ENCODE data around the gene FOXL2NB.
"Not testable (repeated sequence)": the region's sequence is repeated elsewhere in the genome, so short reads cannot be mapped to it uniquely, and the experiment has no call there.

The FOXL2NB gene

GRCh38 chr3:138913766-138914165, 33.3 kb upstream of the FOXL2NB start:
- Histone ChIP-seq H3K27me3 (ENCODE audit: insufficient read depth, low read length) (no peaks in the 10 kb centered on the region), H2AFZ (ENCODE audit: low read length, unreplicated experiment) (no peak overlapping the region), H3K27ac (ENCODE audit: low read depth, low read length) (no peak overlapping the region), H3K79me2 (ENCODE audit: control insufficient read depth, insufficient read depth, low read length, unreplicated experiment) (no peaks in the 10 kb centered on the region), H3K4me3 (ENCODE audit: low read depth, low read length) (no peak overlapping the region), H3K36me3 (ENCODE audit: insufficient read depth, low read length) (no peaks in the 10 kb centered on the region), H3K4me1 (ENCODE audit: control insufficient read depth, insufficient read depth, low read length, unreplicated experiment) (peaks cover 13% of the 10 kb centered on the region)

GRCh38 chr3:138914870-138915502, 32.0 kb upstream of the FOXL2NB start:
- peak overlapping the region; percentile 39; the same call in 1 of the 2 replicates for H3K27ac ChIP-seq (ENCODE audit: low read depth, low read length)

GRCh38 chr3:138915503-138916498, 31.2 kb upstream of the FOXL2NB start:
- Histone ChIP-seq H3K36me3 (ENCODE audit: insufficient read depth, low read length) (no peaks in the 10 kb centered on the region), H3K4me3 (ENCODE audit: low read depth, low read length) (peak overlapping the region; percentile 81), H3K79me2 (ENCODE audit: control insufficient read depth, insufficient read depth, low read length, unreplicated experiment) (no peaks in the 10 kb centered on the region), H3K27ac (ENCODE audit: low read depth, low read length) (peak overlapping the region; percentile 61), H2AFZ (ENCODE audit: low read length, unreplicated experiment) (peak overlapping the region; percentile 95), H3K4me1 (ENCODE audit: control insufficient read depth, insufficient read depth, low read length, unreplicated experiment) (peaks cover 13% of the 10 kb centered on the region), H3K27me3 (ENCODE audit: insufficient read depth, low read length) (no peaks in the 10 kb centered on the region)

More at GRCh38 chr3:138914870-138915502, 32.0 kb upstream of the FOXL2NB start:
- no peaks in the 10 kb centered on the region for H3K79me2 ChIP-seq (ENCODE audit: control insufficient read depth, insufficient read depth, low read length, unreplicated experiment)
- H3K36me3 ChIP-seq (ENCODE audit: insufficient read depth, low read length) = no peaks in the 10 kb centered on the region
- H3K4me1 ChIP-seq (ENCODE audit: control insufficient read depth, insufficient read depth, low read length, unreplicated experiment) = peaks cover 13% of the 10 kb centered on the region
- H3K27me3 ChIP-seq (ENCODE audit: insufficient read depth, low read length) = no peaks in the 10 kb centered on the region
- peak overlapping the region; percentile 81 for H3K4me3 ChIP-seq (ENCODE audit: low read depth, low read length)
- H2AFZ ChIP-seq (ENCODE audit: low read length, unreplicated experiment) = peak overlapping the region; percentile 74

GRCh38 chr3:138916824-138917223, 30.2 kb upstream of the FOXL2NB start:
- no peaks in the 10 kb centered on the region for H3K27me3 ChIP-seq (ENCODE audit: insufficient read depth, low read length)
- H3K4me3 ChIP-seq (ENCODE audit: low read depth, low read length) = no peak overlapping the region
- no peak overlapping the region for H3K27ac ChIP-seq (ENCODE audit: low read depth, low read length)
- H3K79me2 ChIP-seq (ENCODE audit: control insufficient read depth, insufficient read depth, low read length, unreplicated experiment) = no peaks in the 10 kb centered on the region
- no peaks in the 10 kb centered on the region for H3K36me3 ChIP-seq (ENCODE audit: insufficient read depth, low read length)
- H2AFZ ChIP-seq (ENCODE audit: low read length, unreplicated experiment) = peak overlapping the region; percentile 53
- peaks cover 21% of the 10 kb centered on the region for H3K4me1 ChIP-seq (ENCODE audit: control insufficient read depth, insufficient read depth, low read length, unreplicated experiment)

- Histone ChIP-seq H3K27me3 (ENCODE audit: insufficient read depth, low read length) (no peaks in the 10 kb centered on the region), H2AFZ (ENCODE audit: low read length, unreplicated experiment) (no peak overlapping the region), H3K36me3 (ENCODE audit: insufficient read depth, low read length) (no peaks in the 10 kb centered on the region), H3K27ac (ENCODE audit: low read depth, low read length) (no peak overlapping the region), H3K4me1 (ENCODE audit: control insufficient read depth, insufficient read depth, low read length, unreplicated experiment) (peaks cover 29% of the 10 kb centered on the region), H3K4me3 (ENCODE audit: low read depth, low read length) (no peak overlapping the region), H3K79me2 (ENCODE audit: control insufficient read depth, insufficient read depth, low read length, unreplicated experiment) (no peaks in the 10 kb centered on the region)
These were observed 27.7 kb upstream of the FOXL2NB start for GRCh38 chr3:138919325-138919724.

- Histone ChIP-seq H3K79me2 (ENCODE audit: control insufficient read depth, insufficient read depth, low read length, unreplicated experiment) (no peaks in the 10 kb centered on the region), H3K4me1 (ENCODE audit: control insufficient read depth, insufficient read depth, low read length, unreplicated experiment) (peaks cover 20% of the 10 kb centered on the region), H3K27ac (ENCODE audit: low read depth, low read length) (peak overlapping the region; percentile 76), H3K27me3 (ENCODE audit: insufficient read depth, low read length) (no peaks in the 10 kb centered on the region), H2AFZ (ENCODE audit: low read length, unreplicated experiment) (peak overlapping the region; percentile 61), H3K36me3 (ENCODE audit: insufficient read depth, low read length) (no peaks in the 10 kb centered on the region), H3K4me3 (ENCODE audit: low read depth, low read length) (peak overlapping the region; percentile 34; the same call in 1 of the 2 replicates)
These were observed 25.4 kb upstream of the FOXL2NB start for GRCh38 chr3:138921316-138922292.

- not testable (repeated sequence) for H3K79me2 ChIP-seq (ENCODE audit: control insufficient read depth, insufficient read depth, low read length, unreplicated experiment); H2AFZ ChIP-seq (ENCODE audit: low read length, unreplicated experiment); H3K36me3 ChIP-seq (ENCODE audit: insufficient read depth, low read length); H3K27me3 ChIP-seq (ENCODE audit: insufficient read depth, low read length); H3K4me3 ChIP-seq (ENCODE audit: low read depth, low read length)
- peak overlapping the region; percentile 76 for H3K27ac ChIP-seq (ENCODE audit: low read depth, low read length)
- peaks cover 16% of the 10 kb centered on the region for H3K4me1 ChIP-seq (ENCODE audit: control insufficient read depth, insufficient read depth, low read length, unreplicated experiment)
These were observed 24.6 kb upstream of the FOXL2NB start for GRCh38 chr3:138922400-138922799.

- no peaks in the 10 kb centered on the region for H3K36me3 ChIP-seq (ENCODE audit: insufficient read depth, low read length)
- no peak overlapping the region for H3K27ac ChIP-seq (ENCODE audit: low read depth, low read length)
- H3K79me2 ChIP-seq (ENCODE audit: control insufficient read depth, insufficient read depth, low read length, unreplicated experiment) = no peaks in the 10 kb centered on the region
- H2AFZ ChIP-seq (ENCODE audit: low read length, unreplicated experiment) = peak overlapping the region; percentile 77
- no peak overlapping the region for H3K4me3 ChIP-seq (ENCODE audit: low read depth, low read length)
- peaks cover 16% of the 10 kb centered on the region for H3K4me1 ChIP-seq (ENCODE audit: control insufficient read depth, insufficient read depth, low read length, unreplicated experiment)
- H3K27me3 ChIP-seq (ENCODE audit: insufficient read depth, low read length) = no peaks in the 10 kb centered on the region
These were observed 23.5 kb upstream of the FOXL2NB start for GRCh38 chr3:138923531-138923994.

GRCh38 chr3:138928727-138929372, 18.2 kb upstream of the FOXL2NB start:
- H3K79me2 ChIP-seq (ENCODE audit: control insufficient read depth, insufficient read depth, low read length, unreplicated experiment) = no peaks in the 10 kb centered on the region
- H3K4me3 ChIP-seq (ENCODE audit: low read depth, low read length) = no peak overlapping the region
- H2AFZ ChIP-seq (ENCODE audit: low read length, unreplicated experiment) = no peak overlapping the region
- H3K27ac ChIP-seq (ENCODE audit: low read depth, low read length) = no peak overlapping the region
- no peaks in the 10 kb centered on the region for H3K4me1 ChIP-seq (ENCODE audit: control insufficient read depth, insufficient read depth, low read length, unreplicated experiment)
- no peaks in the 10 kb centered on the region for H3K27me3 ChIP-seq (ENCODE audit: insufficient read depth, low read length)
- no peaks in the 10 kb centered on the region for H3K36me3 ChIP-seq (ENCODE audit: insufficient read depth, low read length)

Measured in ACC112 (cell line).